M059J (cell line): Measurements from ENCODE around the gene ABTB1. TPM values are rescaled to one million over a fixed set of nuclear protein-coding genes. Genes with fewer than 3 reads are reported as not detected.

Experiments
- DNase-seq: peaks from one replicate; pipeline ENCODE4 v3.0.0-alpha.2; 2012; ENCODE audit warnings: low read depth
- total RNA-seq: library from RNA; depleted of rRNA; stranded (reverse); fragments of >200 nt; shearing (Covaris generic); gene quantifications from 2 replicates; pipeline ENCODE4 v1.2.3, GENCODE V29; 2014

Gene ABTB1
- total RNA-seq, 1 experiment from 2014 or later: 2.1 TPM

DNA sequence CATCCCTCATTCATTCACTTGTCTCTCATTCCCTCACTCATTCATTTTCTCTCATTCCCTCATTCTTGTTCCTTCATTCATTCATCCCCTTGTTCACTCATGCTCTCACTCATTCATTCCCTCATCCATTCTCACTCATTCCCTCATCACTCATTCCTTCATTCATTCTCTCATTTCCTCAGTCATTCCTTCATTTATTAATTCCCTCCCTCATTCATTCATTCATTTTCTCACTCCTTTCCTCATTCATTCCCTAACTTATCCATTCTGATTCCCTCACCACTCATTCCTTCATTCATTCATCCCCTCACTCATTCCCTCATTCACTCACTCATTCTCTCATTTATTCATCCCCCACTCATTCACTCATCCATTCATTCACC is 13.8 kb downstream of the ABTB1 start:
- no peak for DNase-seq

DNA sequence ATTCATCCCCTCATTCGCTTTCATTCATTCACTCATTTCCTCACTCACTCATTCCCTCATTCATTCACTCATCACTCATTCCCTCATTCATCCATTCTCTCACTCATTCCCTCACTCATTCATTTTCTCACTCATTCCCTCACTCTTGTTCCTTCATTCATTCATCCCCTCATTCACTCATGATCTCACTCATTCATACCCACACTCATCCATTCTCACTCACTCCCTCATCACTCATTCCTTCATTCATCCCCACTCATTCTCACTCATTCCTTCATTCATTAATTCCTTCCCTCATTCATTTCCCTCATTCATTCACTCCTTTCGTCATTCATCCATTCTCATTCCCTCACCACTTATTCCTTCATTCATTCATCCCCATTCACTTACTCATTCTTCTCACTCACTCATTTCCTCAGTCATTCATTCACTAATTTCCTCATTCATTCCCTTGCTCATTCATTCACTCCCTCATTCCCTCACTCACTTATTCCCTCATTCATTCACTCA is 14.5 kb downstream of the ABTB1 start:
- DNase-seq: no peak

DNA sequence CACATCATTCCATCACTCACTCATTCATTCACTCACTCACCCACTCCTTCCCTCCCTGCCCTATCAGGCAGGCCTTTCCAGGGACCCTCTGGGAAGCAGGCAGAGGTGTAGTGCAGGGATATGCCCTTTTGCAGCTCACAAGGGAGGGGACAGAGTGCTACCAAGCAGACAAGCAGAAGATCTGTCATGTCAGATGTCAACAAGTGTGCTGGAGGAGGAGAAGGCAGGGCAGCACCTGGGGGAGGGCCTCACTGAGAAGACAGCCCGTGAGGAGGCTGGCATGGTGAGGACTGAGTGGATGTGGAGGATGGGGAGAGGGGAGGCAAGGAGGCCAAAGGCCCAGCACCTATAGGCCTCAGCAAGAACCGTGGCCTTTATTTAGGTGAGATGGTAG is 15.3 kb downstream of the ABTB1 start:
- no peak for DNase-seq

DNA sequence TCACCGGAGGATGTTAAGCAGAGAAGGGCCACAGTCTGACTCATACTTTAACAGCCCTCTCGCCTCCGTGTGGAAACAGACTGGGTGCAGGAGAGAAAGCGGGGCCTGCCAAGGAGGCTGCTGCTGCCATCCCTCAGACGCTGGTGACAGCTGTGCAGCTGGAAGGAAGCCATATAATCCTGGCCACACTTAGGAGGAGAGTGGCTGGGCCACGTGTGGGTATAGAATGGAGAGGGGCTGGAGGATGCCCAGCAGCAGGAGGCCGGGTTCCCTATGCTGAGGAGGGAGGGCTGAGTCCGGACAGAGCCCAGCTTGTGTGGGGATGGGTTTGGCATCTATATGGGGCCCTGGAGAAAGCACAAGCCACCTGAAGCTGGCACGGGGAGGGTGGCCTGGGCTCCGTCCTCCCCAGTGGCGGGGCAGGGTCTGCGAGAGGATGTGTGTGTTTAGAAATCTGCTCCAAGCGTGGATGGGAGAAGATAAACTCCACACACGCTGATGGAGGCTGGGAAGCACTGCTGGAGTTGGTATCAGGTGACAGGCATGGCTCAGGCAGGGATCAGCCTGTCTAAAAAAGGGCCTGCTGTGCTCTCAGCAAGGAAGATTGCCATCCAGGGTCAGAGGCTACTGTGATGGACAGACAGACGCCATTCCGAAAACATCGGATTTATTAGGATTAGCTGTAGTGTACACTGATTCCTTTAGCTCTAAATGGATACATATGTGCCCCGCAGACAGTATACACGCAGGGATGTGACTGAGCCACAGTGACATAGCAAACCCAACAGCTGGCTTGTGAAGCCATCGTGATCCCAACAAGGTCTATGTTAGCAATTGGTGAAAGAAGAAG is 15.9 kb downstream of the ABTB1 start:
- peak; percentile 74 for DNase-seq

DNA sequence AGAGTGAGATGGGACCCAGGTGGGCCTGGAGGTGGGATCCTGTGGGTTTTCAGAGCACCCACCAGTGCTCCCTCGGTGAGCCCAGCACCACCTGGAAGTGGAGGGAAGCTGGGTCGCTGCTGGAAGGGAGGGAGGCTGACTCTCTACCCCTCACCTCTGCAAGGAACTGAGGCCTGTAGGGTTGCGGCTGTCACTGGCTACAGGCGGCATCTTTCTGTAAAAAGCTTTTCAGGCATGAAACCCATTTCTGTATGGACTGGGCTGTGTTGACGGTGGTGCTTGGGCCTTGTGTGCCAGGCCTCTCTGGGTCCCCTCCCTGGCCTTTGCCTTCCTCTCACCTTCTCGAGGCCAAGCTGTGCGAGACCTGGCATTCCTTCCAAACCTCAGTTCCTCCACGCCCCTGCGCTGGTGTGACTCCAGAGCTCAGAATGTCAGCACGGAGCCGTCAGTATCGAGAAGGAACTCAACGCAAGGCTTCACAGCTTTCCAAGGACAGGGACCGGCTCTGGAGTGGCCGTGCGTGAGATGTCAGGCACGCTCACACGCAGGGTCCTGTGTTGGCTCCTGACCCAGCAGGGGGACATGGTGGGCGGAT is 16.6 kb downstream of the ABTB1 start:
- DNase-seq: no peak

DNA sequence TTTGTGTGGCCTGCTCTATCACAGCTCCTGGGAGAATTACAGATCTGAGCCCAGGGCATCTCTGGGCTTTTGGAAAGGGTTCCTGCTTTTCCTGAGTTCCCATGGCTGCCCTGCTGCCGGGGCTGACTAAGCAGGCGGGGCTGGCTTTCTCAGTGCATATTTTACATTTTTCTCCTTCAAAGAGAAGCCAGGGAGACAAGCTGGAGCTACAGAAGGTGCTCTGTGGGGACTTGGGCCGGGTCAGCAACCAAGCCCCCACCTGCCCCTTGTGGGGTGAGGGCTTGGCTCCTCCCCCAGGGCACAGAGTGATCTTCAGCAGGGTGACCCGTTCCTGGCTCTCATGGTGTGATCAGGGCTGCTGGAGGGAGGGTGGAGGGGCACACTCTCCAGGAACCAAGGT is 17.4 kb downstream of the ABTB1 start:
- DNase-seq: peak; percentile 78

DNA sequence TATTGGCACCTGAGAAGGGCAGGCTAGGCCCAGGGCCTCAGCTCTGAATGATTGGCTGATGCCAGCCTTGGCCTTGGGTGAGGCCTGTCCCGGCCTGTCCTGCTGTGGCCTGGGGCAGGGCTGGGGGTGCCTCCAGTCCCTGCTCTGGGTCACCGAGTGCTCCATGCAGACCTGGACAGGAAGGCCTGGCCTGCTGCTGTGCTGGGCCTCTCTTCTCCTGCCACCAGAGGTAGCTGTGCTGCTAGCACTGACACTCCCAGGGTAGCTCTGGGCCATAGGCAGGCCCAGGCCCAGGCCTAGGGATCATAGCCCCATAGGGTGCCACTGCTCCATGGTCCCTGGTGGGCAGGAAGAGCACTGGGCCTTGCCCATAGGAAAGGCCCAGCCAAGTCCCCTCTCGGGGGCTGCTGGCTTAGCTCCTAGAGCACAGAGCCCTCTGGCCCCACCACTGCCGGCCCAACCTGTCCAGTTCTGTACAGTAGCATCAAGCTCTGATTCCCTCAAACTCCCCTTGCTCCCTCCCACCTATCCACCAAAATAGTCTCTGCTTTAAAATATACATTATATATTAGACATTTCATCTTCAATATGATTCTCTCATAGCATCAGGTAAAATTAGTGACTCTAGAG is 18.2 kb downstream of the ABTB1 start:
- DNase-seq: peak; percentile 75

DNA sequence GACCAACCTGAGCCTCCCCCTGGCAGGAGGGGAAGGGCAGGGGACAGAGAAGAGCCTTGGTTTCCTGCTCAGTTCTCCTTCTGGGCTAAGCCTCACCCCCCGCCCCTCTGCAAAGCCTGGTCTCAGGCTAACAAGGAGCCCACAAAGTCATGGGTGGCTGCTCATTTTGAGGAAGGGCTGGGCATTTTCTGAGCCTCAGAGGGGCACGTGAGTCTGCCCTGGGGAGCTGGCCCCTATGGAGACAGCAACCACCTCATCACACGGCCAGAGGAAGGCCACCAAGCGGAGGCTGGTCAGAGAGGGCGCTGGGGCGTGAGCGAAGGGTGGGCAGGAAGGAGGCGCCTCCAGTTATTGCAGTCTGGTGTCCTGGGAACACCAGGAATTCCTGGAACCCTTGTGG is 18.7 kb downstream of the ABTB1 start:
- no peak for DNase-seq

DNA sequence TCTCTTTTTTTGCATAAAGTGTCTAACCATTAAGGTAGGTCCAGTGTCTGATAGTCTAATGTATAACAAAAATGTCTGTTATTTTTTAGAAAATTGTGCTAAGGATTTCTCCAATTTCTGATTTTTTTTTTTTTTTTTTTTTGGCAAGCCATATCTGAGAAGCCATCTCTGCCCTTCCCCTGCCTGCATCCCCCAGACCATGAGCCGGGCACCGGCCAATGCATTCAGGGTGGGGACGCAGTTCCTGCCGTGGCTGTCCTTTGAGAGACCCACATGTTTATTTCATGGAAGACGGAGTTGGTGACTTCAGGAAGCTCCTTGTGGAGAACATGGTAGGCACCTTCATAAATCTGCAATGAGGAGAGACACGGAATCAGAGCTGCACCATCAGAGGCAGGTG is 19.2 kb downstream of the ABTB1 start:
- DNase-seq: no peak

DNA sequence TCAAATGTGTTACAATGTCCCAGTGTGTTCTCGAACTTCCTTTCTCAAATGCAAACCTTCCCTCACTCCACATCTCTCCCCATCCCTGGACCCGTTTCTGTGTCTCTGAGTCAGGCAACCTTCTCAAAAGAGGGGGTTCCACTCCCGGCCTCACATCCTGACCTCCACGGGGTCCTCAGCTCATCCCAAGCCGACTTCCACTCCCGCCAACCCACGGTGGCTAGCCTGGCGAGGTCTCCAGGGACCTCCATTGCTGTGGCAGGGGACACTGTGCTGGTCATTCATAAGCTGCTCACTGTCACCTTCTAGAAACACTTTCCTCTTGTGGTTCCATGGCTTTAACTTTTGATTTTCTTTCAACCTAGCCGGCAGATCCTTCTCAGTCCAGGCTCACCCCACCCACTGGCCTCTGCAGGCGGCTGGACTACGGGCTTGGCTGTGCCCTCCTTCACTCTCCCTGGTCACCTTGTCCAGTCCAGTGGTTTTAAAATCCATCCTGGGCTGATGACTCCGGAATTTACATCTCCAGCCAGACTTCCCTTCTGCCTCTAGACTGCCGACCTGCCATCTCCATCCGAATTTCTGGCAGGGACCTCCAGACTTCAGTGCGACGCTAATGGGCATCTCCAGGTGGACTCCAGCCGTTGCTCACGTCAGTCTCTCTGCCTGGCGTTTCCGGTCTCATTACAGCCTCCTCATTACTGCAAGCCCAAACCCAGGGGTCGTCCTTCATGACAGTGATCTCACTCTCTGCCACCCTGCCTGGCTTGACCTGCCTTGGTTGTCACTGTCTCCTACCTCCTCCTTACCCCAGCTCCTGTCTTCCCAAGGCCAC is 20.0 kb downstream of the ABTB1 start:
- no peak for DNase-seq

DNA sequence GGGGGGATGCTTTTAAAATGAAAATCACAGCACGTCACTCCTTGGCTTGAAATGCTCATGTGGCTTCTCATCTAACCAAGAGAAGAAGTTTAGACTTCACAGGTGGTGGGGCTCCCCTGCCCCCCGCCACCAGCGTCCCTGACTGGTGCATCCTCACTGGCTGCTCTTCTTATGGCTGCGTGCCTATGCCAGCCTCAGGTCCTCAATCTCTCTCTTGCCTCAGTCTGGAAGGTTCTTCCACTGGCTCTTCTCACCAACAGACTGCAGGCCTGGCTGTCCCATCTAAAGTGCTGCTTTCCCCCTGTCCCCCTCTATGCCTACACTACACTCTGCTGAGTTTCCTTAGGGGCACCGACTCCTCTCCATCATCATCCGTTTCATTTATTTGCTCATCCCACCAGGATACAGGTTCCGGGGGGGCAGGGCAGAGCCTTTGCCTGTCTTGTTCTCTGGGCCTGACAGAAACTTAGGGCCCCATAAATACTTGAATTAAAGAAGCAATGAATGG is 20.6 kb downstream of the ABTB1 start:
- no peak for DNase-seq

DNA sequence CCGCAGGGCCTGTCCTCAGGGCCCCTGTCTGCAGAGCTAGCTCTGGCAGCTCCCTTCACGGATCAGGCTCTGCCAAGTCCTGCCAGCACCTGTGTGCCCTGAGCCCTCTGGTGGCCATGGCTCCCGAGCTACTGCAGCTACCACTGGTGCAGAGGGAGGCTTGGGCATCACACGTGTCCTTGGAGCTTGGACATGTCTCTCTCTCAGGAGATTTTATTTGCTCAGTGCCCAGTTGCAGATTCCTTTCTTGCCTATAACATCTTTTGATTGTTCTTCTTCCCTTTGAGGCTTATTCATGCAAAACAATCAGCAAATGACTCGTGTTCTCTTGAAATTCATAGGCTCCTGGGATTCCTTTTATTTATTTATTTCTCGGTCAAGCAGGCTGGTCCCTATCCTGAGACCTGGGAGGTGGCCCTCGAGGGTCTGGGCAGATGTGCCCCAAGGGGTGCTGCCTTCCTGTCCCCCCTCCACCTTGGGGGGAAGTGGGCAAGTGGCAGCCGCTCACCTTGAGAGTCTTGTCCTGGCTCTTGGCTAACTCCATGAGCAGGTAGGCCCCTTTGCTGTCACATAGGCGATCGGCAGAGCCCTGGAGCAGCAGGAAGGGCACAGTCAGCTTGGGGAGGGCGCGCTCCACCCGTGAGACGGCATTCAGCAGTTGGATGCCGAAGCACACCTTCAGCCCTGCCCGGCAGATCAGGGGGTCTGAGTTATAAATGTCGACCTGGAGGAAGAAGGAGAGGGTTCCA is 21.9 kb downstream of the ABTB1 start:
- DNase-seq: peak; percentile 81

DNA sequence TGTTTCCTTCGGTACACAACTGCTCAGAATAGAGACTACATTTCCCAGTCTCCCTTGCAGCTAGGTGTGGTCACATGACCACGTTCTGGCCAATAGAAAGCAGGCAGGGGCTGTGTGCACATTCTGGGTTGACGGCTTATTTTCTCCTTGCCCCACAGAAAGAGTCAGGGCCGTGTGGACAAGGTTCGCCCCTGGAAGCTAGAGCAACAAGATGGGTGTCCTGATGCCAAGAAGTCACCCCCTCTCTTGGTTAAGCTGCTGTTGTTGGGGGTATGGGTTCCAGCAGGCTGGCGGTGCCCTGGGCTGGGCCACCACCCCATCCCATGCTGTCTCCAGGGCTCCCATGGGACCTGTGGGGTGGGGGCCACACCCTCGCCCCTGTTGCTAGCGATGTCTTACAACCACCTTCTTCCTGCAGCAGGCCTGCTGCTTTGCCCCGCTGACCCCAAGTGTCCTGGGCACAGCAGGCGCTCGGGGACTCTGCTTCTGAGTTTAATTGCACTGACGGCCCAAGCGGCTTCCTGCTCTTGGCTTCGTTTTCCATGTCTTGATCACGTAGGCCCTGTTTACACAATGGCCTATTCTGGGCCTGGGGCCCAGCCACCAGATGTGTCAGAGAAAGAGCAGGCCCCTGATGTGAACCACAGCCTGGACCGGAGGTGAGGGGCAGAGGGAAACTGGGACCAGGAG is 24.9 kb downstream of the ABTB1 start:
- DNase-seq: peak; percentile 92

DNA sequence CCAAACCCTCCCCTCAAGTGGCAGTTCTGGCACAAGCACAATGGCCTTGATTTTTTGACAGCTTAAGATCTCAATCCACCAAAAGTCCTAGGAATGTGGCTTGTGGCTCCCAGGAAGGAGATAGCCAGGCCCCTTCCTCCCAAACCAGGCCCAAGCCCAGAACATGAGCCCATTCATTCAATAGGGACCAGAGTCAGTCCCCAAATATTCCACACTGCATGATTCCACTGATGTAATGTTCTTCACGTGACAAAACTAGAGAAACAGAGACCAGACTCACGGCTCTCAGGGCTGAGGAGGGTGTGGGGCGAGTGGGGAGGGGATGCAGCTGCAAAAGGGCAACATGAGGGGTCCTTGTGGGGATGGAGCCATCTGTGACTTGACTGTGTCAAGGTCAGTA is 25.5 kb downstream of the ABTB1 start:
- DNase-seq: no peak

DNA sequence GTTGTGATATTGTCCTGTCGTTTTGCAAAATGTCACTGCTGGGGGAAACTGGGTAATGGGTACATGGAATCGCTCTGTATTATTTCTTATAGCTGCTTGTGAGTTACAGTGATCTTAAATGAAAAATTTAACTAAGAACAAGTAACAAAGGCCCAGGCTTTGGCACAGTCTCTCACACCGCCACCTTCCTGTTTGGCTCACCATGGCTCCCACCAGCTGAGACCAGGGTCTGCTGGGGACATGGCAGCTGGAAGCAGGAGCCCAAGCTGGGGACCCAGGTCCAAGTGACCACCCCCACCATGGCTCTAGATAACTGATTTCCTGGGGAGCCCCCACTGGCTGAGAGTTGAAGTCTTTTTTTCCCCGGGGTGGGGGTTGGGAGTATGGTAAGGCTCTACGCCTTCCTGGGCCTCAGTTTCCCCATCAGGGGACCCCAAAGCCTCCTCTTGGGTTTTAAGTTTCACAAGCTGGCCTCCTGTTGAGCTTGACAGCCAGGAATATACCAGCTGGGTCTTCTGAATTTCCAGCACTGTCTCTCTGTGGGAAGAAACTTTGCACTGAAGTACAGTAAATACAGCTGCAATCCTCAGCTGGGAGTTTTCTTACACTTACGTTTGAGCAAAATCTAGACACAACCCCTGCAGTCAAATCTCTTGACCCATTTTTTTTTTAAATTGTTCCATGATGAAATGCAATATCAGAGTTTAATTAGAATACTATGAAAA is 26.1 kb downstream of the ABTB1 start:
- DNase-seq: no peak

DNA sequence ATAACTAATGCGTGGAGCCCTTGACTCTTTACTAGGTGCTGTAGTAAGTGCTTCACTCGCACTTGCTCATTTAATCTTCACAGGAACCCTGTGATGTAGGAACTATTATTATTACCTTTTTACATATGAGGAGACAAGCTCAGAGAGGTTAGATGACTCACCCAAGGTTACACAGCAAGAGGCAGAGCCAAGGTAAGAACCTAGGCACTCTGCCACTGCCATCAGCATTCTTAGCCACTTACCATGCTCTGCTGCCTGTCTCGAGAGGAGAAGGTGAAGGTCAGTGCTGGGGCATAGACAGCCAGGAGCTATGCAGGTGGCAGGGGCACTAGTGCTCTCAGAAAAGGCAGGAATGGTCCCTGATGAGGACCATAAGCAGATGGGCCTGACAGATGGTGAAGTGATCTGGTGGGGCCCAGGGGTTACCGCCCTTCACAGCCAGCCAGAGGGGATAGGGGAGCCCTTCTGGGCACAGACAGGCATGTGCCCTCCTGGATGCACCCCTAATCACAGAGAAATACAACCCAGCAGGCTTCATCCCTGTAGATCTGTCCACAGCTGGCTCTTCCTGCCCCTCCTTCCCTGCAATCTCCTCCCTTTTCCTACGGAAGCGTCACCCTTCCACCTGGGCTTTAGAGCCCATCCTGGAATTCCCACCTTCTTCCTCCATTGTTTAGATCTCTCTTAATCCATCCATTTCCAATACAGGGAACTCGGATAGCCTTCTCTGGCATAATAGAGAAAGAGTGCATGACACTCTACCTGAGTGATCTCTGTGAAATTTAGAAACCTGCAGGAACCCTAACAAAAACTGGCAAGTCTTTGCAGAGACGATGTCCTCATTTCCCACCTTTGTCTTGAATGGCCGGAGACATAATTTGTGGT is 26.9 kb downstream of the ABTB1 start:
- peak; percentile 57 for DNase-seq

DNA sequence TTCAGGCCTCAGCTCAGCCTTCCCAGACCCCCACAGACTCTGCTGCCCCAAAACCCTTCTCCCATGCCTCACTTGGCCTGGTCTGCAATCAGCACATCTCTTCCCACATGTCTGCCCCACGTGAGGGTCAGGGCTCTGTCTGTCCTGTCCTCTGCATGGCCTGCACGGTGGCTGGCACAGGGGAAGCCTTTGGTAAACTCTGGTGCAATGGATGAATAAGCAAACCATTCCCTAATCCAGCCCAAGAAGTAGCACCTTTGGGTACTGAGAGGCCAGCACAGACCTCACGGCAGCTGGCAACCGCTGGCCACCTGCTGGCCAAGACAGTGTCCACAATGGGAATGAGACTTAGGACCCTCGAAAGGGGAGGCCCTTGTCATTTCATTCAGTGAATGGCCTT is 27.7 kb downstream of the ABTB1 start:
- DNase-seq: no peak

DNA sequence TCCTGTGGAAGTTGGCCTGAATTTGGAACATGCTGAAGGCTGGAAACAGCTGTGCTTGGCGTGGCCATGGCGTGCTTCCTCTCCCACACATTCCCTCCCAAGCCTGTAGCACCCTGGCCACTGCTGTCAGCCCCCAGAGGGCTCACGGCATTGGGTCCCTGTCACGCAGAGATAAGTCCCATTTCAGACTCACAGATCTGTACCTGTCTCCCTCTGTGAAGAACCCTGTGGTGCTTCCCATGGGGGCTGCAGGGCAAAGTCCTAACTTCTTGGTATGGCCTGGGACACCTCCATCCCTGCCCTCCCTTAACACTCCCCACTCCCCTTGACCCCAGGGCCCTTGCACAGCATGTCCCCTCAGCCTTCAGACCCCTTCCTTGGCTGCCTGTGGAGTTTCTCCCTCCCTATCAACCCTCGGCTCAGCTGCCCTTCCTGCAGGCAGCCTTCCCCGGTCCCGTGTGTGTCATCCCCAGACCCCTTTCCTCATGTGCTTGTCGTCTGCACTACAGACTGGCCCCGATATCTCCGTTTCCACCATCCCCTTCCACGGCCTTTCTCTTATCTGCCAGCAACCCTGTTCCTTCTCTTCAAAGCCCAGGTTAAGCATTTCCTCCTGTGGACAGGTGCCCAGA is 28.6 kb downstream of the ABTB1 start:
- no peak for DNase-seq
